22Rv1 (cell line): ENCODE results near the gene DDIAS.
A peak's percentile ranks its signal among the peaks of the same experiment; 100 is the strongest.
"Not testable (repeated sequence)": the region's sequence is repeated elsewhere in the genome, so short reads cannot be mapped to it uniquely, and the experiment has no call there.

ENCODE experiments used
- H3K27ac ChIP-seq: fragments of 450-650 bp; 2 replicates; pipeline ENCODE4 v1.5.1; 2017
- CTCF ChIP-seq: fragments of 450-650 bp; IDR thresholded peaks from 2 replicates; pipeline ENCODE4 v1.5.1; 2017; ENCODE audit warnings: mild to moderate bottlenecking
- ZFX ChIP-seq: fragments of 450-650 bp; IDR thresholded peaks from 2 replicates; pipeline ENCODE4 v1.6.1; 2017; ENCODE audit warnings: antibody characterized with exemption, borderline replicate concordance

The DDIAS gene

GRCh38 chr11:82906236-82906635, 4.7 kb downstream of the DDIAS start:
- TF ChIP-seq ZFX (no peak), CTCF (peak; percentile 78)
- no peak overlapping the region for H3K27ac ChIP-seq

- TF ChIP-seq CTCF: no peak
- no peak for TF ChIP-seq ZFX
- H3K27ac ChIP-seq: no peak overlapping the region
These were observed 5.4 kb downstream of the DDIAS start for GRCh38 chr11:82906931-82907330.

GRCh38 chr11:82907371-82907770, 5.8 kb downstream of the DDIAS start:
- TF ChIP-seq ZFX (no peak), CTCF (no peak)

GRCh38 chr11:82908311-82908710, 6.8 kb downstream of the DDIAS start:
- no peak overlapping the region for H3K27ac ChIP-seq
- TF ChIP-seq CTCF: no peak
- TF ChIP-seq ZFX: no peak

More at GRCh38 chr11:82907371-82907770, 5.8 kb downstream of the DDIAS start:
- no peak overlapping the region for H3K27ac ChIP-seq

- TF ChIP-seq ZFX (no peak), CTCF (no peak)
- no peak overlapping the region for H3K27ac ChIP-seq
These were observed 7.6 kb downstream of the DDIAS start for GRCh38 chr11:82909015-82909640.

- not testable (repeated sequence) for H3K27ac ChIP-seq
These were observed 18.2 kb downstream of the DDIAS start for GRCh38 chr11:82919786-82920185.

- H3K27ac ChIP-seq: not testable (repeated sequence)
These were observed 18.7 kb downstream of the DDIAS start for GRCh38 chr11:82920227-82920626.

- H3K27ac ChIP-seq: not testable (repeated sequence)
These were observed 21.0 kb downstream of the DDIAS start for GRCh38 chr11:82922396-82923173.
